Adipocyte (in vitro differentiated cells): ENCODE data around the gene AMN.
"Not testable (repeated sequence)": the region's sequence is repeated elsewhere in the genome, so short reads cannot be mapped to it uniquely, and the experiment has no call there.

Source experiments
- DNase-seq: peaks from one replicate; pipeline ENCODE4 v3.0.0-alpha.2; 2015; ENCODE audit warnings: low read depth
- H3K27me3 ChIP-seq: replicated peaks from 2 replicates; pipeline ENCODE4 v1.7.0; 2013; ENCODE audit warnings: mild to moderate bottlenecking, low read length, moderate library complexity; ENCODE audit not compliant: control insufficient read depth, insufficient read depth
- H3K36me3 ChIP-seq: 2 replicates; pipeline ENCODE4 v1.7.0; 2013; ENCODE audit warnings: low read length, mild to moderate bottlenecking, moderate library complexity; ENCODE audit not compliant: control insufficient read depth, insufficient read depth, severe bottlenecking
- H3K4me1 ChIP-seq: 2 replicates; pipeline ENCODE4 v1.7.0; 2013; ENCODE audit warnings: mild to moderate bottlenecking, low read length, moderate library complexity; ENCODE audit not compliant: control insufficient read depth, insufficient read depth
- H3K4me3 ChIP-seq: 2 replicates; pipeline ENCODE4 v1.7.0; 2013; ENCODE audit warnings: mild to moderate bottlenecking, low read length, moderate library complexity
- H3K9ac ChIP-seq: 2 replicates; pipeline ENCODE4 v1.7.0; 2013; ENCODE audit warnings: mild to moderate bottlenecking, low read length, moderate library complexity
- H3K9me3 ChIP-seq: 2 replicates; pipeline ENCODE4 v1.7.0; 2013; ENCODE audit warnings: mild to moderate bottlenecking, low read length, moderate library complexity; ENCODE audit not compliant: control insufficient read depth

The AMN gene

DNA sequence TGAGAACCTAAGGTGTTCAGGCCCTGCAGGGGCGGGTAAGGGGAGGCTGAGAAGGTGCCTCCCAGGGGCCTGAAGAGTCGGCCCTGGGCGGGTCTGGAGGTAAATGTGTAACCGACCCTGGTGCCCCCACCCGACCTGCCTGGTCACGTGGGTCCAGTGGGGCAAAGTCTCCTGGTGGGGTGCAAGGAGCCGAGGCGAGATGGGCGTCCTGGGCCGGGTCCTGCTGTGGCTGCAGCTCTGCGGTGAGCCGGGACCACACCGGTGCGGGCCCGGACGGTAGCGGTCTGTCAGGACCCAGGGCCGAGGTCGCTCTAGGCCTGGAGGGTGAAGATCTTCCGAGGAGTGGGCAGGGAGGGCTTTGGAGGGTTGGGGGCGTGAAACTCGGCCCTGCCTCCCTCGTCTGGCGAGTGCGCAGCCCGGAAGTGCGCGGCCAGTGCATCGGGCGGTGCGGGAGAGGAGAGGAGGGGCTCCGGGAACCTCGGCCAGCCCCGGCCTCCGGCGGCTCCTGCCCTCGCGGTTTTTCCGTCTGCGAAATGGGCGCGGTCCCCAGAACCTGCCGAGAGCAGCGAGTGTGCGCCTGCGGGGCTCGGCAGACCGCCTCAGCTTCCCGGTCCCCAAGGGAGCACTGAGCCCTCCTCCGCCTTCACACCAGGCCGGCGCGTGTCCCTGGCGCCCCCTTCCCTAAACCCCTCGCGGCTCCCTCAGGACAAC, at the start of gene AMN:
TSS of gene AMN (plus strand) at position 174 of the 711 bp plus-strand sequence. CDS start at position 200, 26 bp downstream.
- Histone ChIP-seq H3K27me3 (peaks cover 26% of the 10 kb centered on the region), H3K36me3 (no peaks in the 10 kb centered on the region), H3K9me3 (peaks cover 2% of the 10 kb centered on the region), H3K4me1 (peaks cover 2% of the 10 kb centered on the region), H3K4me3 (peak within 1 kb of the TSS; percentile 65), H3K9ac (no peak within 1 kb of the TSS)
- peak; percentile 41 for DNase-seq

DNA sequence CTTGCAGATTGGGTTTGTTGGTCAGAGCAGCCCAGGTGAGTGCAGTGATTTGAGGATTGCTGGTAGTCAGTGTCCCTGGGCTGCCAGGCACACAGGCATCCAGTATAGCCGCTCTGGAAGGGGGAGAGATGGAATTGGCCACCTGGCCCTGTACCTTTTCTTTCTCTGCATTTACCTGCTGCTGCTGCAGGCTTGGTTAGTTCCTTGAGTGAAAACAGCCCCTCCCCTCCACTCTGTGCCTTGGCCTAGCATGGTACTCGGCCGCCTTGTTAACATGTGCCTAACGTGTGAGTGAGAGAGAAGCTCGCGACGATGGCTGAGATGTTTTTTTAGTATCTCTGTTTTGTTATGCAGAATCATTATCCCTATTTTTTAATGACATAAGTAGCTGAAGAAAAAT, 49.3 kb upstream of the AMN start:
- no peak for DNase-seq
- Histone ChIP-seq H3K4me1 (peaks cover 4% of the 10 kb centered on the region), H3K36me3 (peaks cover 60% of the 10 kb centered on the region)

DNA sequence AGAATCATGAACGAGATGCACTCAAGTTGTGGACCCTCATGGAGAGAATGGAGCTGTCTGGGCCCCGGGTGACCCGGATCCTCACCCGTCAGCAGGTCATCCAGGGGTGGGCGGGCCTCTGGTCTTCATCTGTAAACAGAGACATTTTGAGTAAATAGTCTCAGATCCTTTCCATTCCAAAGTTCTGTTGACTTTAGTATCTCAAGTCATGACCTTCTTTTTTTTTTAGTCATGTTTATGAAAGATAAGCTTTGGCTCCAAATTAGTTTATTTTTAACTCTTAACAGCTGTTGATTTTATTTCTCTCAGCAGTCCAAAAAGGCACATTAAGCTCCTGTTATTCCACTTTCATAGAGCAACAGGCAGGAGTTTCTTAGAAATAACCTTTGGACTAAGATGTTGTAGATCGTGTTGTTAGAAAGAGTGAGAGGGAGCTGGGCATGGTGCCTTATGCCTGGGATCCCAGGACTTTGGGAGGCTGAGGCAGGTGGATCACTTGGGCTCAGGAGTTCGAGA, 48.9 kb upstream of the AMN start:
- Histone ChIP-seq H3K36me3 (peaks cover 60% of the 10 kb centered on the region), H3K27me3 (no peaks in the 10 kb centered on the region), H3K9me3 (no peaks in the 10 kb centered on the region), H3K4me1 (peaks cover 9% of the 10 kb centered on the region), H3K9ac (no peak overlapping the region), H3K4me3 (no peak overlapping the region)
- DNase-seq, result no peak

More for the DNA sequence above, 49.3 kb upstream of the AMN start:
- Histone ChIP-seq H3K27me3 (no peaks in the 10 kb centered on the region), H3K9me3 (no peaks in the 10 kb centered on the region), H3K9ac (no peak overlapping the region), H3K4me3 (no peak overlapping the region)

DNA sequence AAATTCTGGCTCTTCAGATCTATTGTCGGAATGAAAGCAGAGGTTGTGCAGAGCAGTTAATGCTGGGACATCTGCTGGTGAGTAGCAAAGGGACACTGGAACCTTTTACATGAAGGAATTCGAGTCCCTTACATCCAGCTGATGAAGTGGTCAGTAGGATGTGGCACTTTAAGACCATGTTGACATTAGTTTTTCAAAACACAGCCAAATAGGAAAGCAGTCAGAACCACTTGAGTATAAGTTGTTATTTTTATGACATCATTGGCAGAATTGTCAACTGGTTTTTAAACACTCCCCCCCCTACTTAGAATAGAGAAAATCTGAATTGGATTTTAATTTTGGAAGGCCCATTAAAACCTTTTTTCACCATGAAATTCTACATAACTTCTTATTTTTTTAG, 46.8 kb upstream of the AMN start:
- H3K4me3 ChIP-seq, result no peak overlapping the region
- H3K9ac ChIP-seq, result no peak overlapping the region
- peaks cover 57% of the 10 kb centered on the region for H3K36me3 ChIP-seq
- no peak for DNase-seq
- peaks cover 14% of the 10 kb centered on the region for H3K4me1 ChIP-seq
- H3K27me3 ChIP-seq, result no peaks in the 10 kb centered on the region
- no peaks in the 10 kb centered on the region for H3K9me3 ChIP-seq

DNA sequence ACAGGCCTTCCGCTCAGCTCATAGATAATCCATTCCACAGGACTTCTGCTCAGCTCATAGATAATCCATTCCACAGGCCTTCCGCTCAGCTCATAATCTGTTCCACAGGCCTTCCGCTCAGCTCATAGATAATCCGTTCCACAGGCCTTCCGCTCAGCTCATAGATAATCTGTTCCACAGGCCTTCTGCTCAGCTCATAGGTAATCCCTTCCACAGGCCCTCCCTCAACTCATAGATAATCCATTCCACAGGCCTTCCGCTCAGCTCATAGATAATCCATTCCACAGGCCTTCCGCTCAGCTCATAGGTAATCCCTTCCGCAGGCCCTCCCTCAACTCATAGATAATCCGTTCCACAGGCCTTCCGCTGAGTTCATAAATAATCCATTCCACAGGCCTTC, 45.0 kb upstream of the AMN start:
- H3K9ac ChIP-seq, H3K27me3 ChIP-seq, DNase-seq, H3K9me3 ChIP-seq, H3K4me3 ChIP-seq: not testable (repeated sequence)
- Histone ChIP-seq H3K36me3 (peaks cover 47% of the 10 kb centered on the region), H3K4me1 (peaks cover 14% of the 10 kb centered on the region)

DNA sequence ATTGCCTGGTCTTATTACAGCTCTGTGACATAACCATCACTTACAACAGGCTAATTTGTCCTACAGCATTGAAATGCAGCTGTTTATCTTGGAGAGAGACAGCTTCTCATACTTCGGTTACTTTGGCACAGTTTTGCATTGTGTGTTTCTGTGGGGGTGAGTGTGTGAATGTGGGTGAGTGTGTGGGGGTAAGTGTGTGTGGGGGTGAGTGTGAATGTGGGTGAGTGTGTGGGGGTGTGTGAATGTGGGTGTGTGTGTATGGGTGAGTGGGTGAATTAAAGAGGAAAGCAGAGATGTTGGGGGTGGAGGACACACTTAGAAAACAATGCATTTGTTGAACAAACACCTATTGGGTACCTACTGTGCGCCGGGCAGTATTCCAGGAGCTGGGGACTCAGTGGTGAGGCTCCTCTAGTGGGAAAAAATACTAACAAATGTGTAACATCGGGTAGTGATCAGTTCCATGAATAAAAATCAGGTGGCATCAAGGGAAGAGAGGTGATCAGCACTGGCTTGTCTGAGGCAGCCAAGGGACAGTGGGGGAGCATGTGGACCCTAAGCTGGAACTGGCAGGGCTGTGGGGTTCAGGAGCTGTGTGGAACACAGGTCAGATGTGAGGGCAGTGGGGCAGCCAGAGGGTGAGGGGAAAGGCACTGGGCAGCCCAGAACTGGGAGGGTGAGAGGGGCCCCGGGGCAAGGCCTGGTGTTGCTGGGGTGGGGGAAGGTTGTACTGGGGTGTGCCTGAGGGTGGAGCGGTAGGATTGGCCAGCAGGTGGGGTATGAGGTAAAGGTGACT, 44.1 kb upstream of the AMN start:
- Histone ChIP-seq H3K4me3 (no peak overlapping the region), H3K9ac (no peak overlapping the region), H3K36me3 (peaks cover 44% of the 10 kb centered on the region), H3K27me3 (no peaks in the 10 kb centered on the region), H3K9me3 (no peaks in the 10 kb centered on the region), H3K4me1 (peaks cover 14% of the 10 kb centered on the region)
- DNase-seq, result peak; percentile 24

DNA sequence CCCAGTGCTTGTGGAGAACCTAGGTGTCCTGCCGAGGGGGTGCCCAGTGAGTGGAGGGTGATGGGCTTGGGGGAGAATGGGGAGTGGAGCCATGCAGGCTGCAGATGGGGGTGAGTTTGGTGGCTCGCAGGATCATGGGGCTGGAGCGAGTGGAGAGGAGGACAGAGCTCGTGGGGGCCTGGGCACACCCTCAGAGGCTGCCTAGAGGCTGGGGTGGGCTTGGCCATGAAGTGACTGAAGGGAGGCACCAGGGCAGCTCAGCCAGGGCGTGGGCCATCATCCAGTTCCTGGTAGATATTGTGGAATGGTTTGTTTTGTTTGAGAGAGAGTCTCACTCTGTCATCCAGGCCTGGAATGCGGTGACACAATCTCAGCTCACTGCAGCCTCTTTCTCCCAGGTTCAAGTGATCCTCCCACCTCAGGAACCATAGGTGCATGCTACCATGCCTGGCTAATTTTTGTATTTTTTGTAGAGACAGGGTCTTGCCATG, 43.4 kb upstream of the AMN start:
- H3K9ac ChIP-seq, result no peak overlapping the region
- DNase-seq, result peak; percentile 9
- H3K4me3 ChIP-seq, result no peak overlapping the region
- H3K36me3 ChIP-seq, result peaks cover 46% of the 10 kb centered on the region
- H3K9me3 ChIP-seq, result no peaks in the 10 kb centered on the region
- peaks cover 14% of the 10 kb centered on the region for H3K4me1 ChIP-seq
- no peaks in the 10 kb centered on the region for H3K27me3 ChIP-seq

DNA sequence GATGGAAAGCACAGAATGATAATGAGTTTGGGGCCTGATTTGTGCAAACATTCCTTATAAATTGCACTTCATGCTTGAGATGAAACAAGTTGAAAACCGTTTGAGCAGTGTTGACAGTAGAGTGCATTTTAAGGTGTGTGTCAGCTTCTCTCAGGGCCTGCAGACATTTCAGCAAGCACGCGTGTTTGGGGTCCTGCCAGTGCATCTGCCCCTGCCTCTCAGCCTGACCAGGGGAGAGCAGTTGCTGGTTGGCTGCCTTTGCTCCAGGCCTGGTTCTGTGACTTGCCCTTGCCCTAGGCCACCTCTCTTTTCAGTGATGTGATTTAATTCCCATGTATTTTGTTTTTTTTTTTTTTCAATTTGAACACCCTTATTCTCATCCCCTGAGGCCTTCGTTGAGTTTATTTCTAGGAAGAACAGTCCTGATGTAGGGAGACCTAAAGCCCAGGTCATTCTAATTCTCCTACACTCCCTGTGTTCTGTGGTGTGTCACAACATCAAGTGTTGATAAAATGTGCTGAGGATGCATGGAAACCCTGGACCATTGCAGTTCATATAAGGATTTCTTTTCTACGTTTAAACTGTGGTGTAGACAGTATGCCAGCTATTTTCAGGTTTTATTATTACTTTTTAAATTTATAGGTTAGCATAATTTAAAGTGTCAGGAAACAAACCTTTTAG, 40.1 kb upstream of the AMN start:
- no peak for DNase-seq
- H3K4me3 ChIP-seq, result no peak overlapping the region
- H3K27me3 ChIP-seq, result no peaks in the 10 kb centered on the region
- H3K4me1 ChIP-seq, result peaks cover 14% of the 10 kb centered on the region
- no peaks in the 10 kb centered on the region for H3K9me3 ChIP-seq
- peaks cover 37% of the 10 kb centered on the region for H3K36me3 ChIP-seq
- H3K9ac ChIP-seq, result no peak overlapping the region

DNA sequence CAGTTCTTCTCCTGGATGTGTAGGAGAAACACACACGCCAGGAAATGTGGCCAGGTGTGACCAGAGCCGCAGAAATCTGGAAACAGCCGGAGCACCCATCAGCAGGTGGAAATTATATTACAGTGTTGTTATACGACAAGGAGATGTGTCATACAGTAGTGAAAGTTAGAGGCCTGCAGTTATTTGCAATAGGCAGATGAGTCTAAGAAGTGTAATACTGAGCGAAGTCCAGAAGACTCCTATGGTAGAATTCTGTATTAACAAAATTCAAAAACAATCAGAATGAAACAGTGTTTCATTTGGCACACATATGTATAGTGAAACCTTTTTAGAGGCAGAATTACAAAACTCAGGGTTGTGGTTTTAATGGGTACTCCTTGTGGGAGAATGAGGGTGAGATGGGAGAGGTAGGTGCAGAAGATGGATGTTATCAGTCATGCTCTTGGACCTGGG, 39.3 kb upstream of the AMN start:
- H3K9ac ChIP-seq, result no peak overlapping the region
- no peak overlapping the region for H3K4me3 ChIP-seq
- peaks cover 34% of the 10 kb centered on the region for H3K36me3 ChIP-seq
- no peaks in the 10 kb centered on the region for H3K9me3 ChIP-seq
- DNase-seq, result no peak
- no peaks in the 10 kb centered on the region for H3K27me3 ChIP-seq
- peaks cover 10% of the 10 kb centered on the region for H3K4me1 ChIP-seq

DNA sequence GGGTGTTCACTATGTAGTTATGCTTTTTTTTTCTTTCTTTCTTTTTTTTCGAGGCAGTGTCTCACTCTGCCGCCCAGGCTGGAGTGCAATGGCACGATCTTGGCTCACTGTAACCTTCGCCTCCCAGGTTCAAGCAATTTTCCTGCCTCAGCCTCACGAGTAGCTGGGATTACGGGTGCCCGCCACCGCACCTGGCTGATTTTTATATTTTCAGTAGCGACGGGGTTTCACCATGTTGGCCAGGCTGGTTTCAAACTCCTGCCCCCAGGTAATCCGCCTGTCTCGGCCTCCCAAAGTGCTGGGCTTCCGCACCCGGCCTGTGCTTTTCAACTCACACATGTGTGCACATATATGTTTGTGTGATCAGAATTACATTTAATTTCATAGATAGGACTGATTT, 38.9 kb upstream of the AMN start:
- no peak overlapping the region for H3K9ac ChIP-seq
- DNase-seq, result no peak

More for the DNA sequence above, 38.9 kb upstream of the AMN start:
- H3K27me3 ChIP-seq, result no peaks in the 10 kb centered on the region
- no peaks in the 10 kb centered on the region for H3K9me3 ChIP-seq
- H3K36me3 ChIP-seq, result peaks cover 38% of the 10 kb centered on the region
- no peak overlapping the region for H3K4me3 ChIP-seq
- H3K4me1 ChIP-seq, result peaks cover 6% of the 10 kb centered on the region
